SH-SY5Y (cell line): Measurements from ENCODE around the gene SLC38A6.

Experiments
- GATA2 ChIP-seq: IDR thresholded peaks from 2 replicates; pipeline ENCODE4 v1.6.1; 2011; ENCODE audit warnings: mild to moderate bottlenecking, low read depth, low read length
- GATA3 ChIP-seq: IDR thresholded peaks from 2 replicates; pipeline ENCODE4 v1.6.1; 2011; ENCODE audit warnings: low read depth, mild to moderate bottlenecking, low read length, moderate library complexity

GRCh38 chr14:61050417-61050816, 69.4 kb downstream of the SLC38A6 start:
- TF ChIP-seq GATA2 (no peak), GATA3 (no peak)
